HCT116 (cell line): ENCODE measurements around the gene HPX. TPM values are rescaled to one million over a fixed set of nuclear protein-coding genes. Genes with fewer than 3 reads are reported as not detected.
A peak's percentile ranks its signal among the peaks of the same experiment; 100 is the strongest.

Experiments used
- ATAC-seq: fragments of 200-7000 bp; cut with Tn5 transposase; 2 replicates; pipeline ENCODE4 v1.9.1; 2020; ENCODE audit warnings: mild to moderate bottlenecking, moderate library complexity
- Bru-seq: library from RNA; stranded (reverse); fragments of 400-500 nt; gene quantifications from one replicate; lab custom pipeline; 2021; lab: Mats Ljungman, UMichigan
- BruChase-seq, 2 experiments: library from RNA; stranded (reverse); fragments of 400-500 nt; gene quantifications; one replicate each; lab custom pipeline; 2021; lab: Mats Ljungman, UMichigan
- BruUV-seq: library from RNA; stranded (reverse); fragments of 400-500 nt; replicated peaks from 2 replicates; lab custom pipeline; 2021; lab: Mats Ljungman, UMichigan
- CTCF ChIA-PET: fragments of 300-600 bp; sonication (Branson Sonifier 250); formaldehyde crosslinking; loops from one replicate; lab custom pipeline; 2021; ENCODE audit warnings: antibody characterized with exemption; lab: Charles Lee
- POLR2A ChIA-PET: fragments of 300-600, 350-600 bp; sonication (Branson Sonifier 250); formaldehyde crosslinking; loops from one replicate; lab custom pipeline; 2021; ENCODE audit warnings: antibody characterized with exemption; lab: Charles Lee
- RAD21 ChIA-PET, 2 experiments: fragments of 300-600 bp; sonication (Branson Sonifier 250); formaldehyde crosslinking; loops; one replicate each; lab custom pipeline; 2023; ENCODE audit warnings: low total read pairs in 2 of 2; ENCODE audit not compliant: uncharacterized antibody in 2 of 2, unreplicated experiment in 2 of 2, low non-redundant PET in 1 of 2; lab: Charles Lee
- DNase-seq: peaks from one replicate; pipeline ENCODE4 v3.0.0-alpha.2; 2010; ENCODE audit warnings: low read depth, low spot score
- H2AFZ ChIP-seq: fragments of 200-600 bp; shearing (Covaris generic), sonication (generic); 2 replicates; pipeline ENCODE4 v1.6.1; 2017; ENCODE audit warnings: low read depth, mixed run types, mixed read lengths, antibody characterized with exemption, low read length; ENCODE audit not compliant: poor library complexity, severe bottlenecking
- H3K27ac ChIP-seq: 2 replicates; pipeline ENCODE4 v1.5.1; 2012; ENCODE audit warnings: low read depth, low read length
- H3K27me3 ChIP-seq: fragments of 200-600 bp; sonication (generic); 2 replicates; pipeline ENCODE4 v1.6.1; 2016; ENCODE audit warnings: mixed run types, low read length, mixed read lengths; ENCODE audit not compliant: insufficient read depth
- H3K36me3 ChIP-seq, 2 experiments: fragments of 200-500 bp in 1 of 2; fragments of 200-600 bp in 1 of 2; sonication (Bioruptor generic) in 1 of 2; sonication (generic) in 1 of 2; 2 replicates each; pipeline versions ENCODE4 v1.5.1 to v1.6.1; 2014 to 2016; ENCODE audit warnings: low read length in 2 of 2, inconsistent platforms in 1 of 2, mixed read lengths in 1 of 2, mixed run types in 1 of 2; ENCODE audit not compliant: insufficient read depth in 2 of 2, control insufficient read depth in 1 of 2
- H3K4me1 ChIP-seq, 2 experiments: fragments of 200-600 bp in 1 of 2; sonication (generic) in 1 of 2; 2 replicates each; pipeline versions ENCODE4 v1.5.1 to v1.6.1; 2012 to 2017; ENCODE audit warnings: low read length in 2 of 2, inconsistent platforms in 1 of 2, mild to moderate bottlenecking in 1 of 2, mixed read lengths in 1 of 2, mixed run types in 1 of 2, moderate library complexity in 1 of 2; ENCODE audit not compliant: insufficient read depth in 2 of 2, control insufficient read depth in 1 of 2
- H3K4me2 ChIP-seq: fragments of 200-600 bp; sonication (generic); 2 replicates; pipeline ENCODE4 v1.6.1; 2017; ENCODE audit warnings: mixed run types, low read length, mixed read lengths
- H3K4me3 ChIP-seq, 2 experiments: fragments of 200-600 bp in 1 of 2; sonication (generic) in 1 of 2; replicated peaks in 1 of 2; 2 replicates each; pipeline ENCODE4 v1.5.1; 2011 to 2016; ENCODE audit warnings: low read length in 2 of 2, control low read depth in 1 of 2, low read depth in 1 of 2, mild to moderate bottlenecking in 1 of 2, mixed read lengths in 1 of 2, mixed run types in 1 of 2
- H3K79me2 ChIP-seq: fragments of 200-600 bp; sonication (generic); 2 replicates; pipeline ENCODE4 v1.6.1; 2017; ENCODE audit warnings: mild to moderate bottlenecking, mixed run types, low read length, moderate library complexity, mixed read lengths; ENCODE audit not compliant: insufficient read depth
- H3K9ac ChIP-seq: fragments of 200-600 bp; sonication (generic); 2 replicates; pipeline ENCODE4 v1.6.1; 2016; ENCODE audit warnings: low read length, mixed read lengths
- H3K9me2 ChIP-seq: fragments of 200-600 bp; sonication (generic), shearing (Covaris generic); 2 replicates; pipeline ENCODE4 v1.6.1; 2017; ENCODE audit warnings: mixed run types, mild to moderate bottlenecking, moderate library complexity; ENCODE audit not compliant: insufficient read depth
- H3K9me3 ChIP-seq, 2 experiments: fragments of 200-500 bp in 1 of 2; fragments of 200-600 bp in 1 of 2; sonication (Bioruptor generic) in 1 of 2; sonication (generic) in 1 of 2; 2 replicates each; pipeline ENCODE4 v1.6.1; 2014 to 2017; ENCODE audit warnings: low read length in 2 of 2, mixed read lengths in 2 of 2, inconsistent platforms in 1 of 2, low read depth in 1 of 2, mild to moderate bottlenecking in 1 of 2, mixed run types in 1 of 2, moderate library complexity in 1 of 2; ENCODE audit not compliant: control insufficient read depth in 1 of 2, insufficient read depth in 1 of 2
- H4K20me1 ChIP-seq: fragments of 200-600 bp; sonication (generic), shearing (Covaris generic); 2 replicates; pipeline ENCODE4 v1.6.1; 2017; ENCODE audit warnings: mixed run types, mild to moderate bottlenecking, moderate library complexity; ENCODE audit not compliant: insufficient read depth
- CBX3 ChIP-seq: IDR thresholded peaks from 2 replicates; pipeline ENCODE4 v1.6.1; 2012; ENCODE audit warnings: low read depth
- CEBPB ChIP-seq: IDR thresholded peaks from 2 replicates; pipeline ENCODE4 v1.6.1; 2012; ENCODE audit warnings: low read depth
- EGR1 ChIP-seq: IDR thresholded peaks from 2 replicates; pipeline ENCODE4 v1.6.1; 2012; ENCODE audit warnings: low read depth
- EZH2phosphoT487 ChIP-seq: fragments of 200-600 bp; IDR thresholded peaks from 2 replicates; pipeline ENCODE4 v1.6.1; 2018; ENCODE audit warnings: antibody characterized with exemption, borderline replicate concordance
- FOSL1 ChIP-seq: IDR thresholded peaks from 2 replicates; pipeline ENCODE4 v1.6.1; 2012; ENCODE audit warnings: low read depth
- JUND ChIP-seq: IDR thresholded peaks from 2 replicates; pipeline ENCODE4 v1.6.1; 2012
- RAD21 ChIP-seq: IDR thresholded peaks from 2 replicates; pipeline ENCODE4 v1.6.1; 2012; ENCODE audit warnings: low read depth, mild to moderate bottlenecking
- REST ChIP-seq: IDR thresholded peaks from 2 replicates; pipeline ENCODE4 v1.6.1; 2012; ENCODE audit warnings: low read depth
- SIN3A ChIP-seq: IDR thresholded peaks from 2 replicates; pipeline ENCODE4 v1.6.1; 2012; ENCODE audit warnings: low read depth
- TCF7L2 ChIP-seq: IDR thresholded peaks from 2 replicates; pipeline ENCODE4 v1.7.0; 2011; ENCODE audit warnings: borderline replicate concordance, inconsistent platforms; ENCODE audit not compliant: insufficient read depth, insufficient read length; ENCODE audit errors: extremely low read depth
- intact Hi-C: fragments of 100-400 bp; cut with micrococcal nuclease; formaldehyde crosslinking; loops from 2 replicates; pipeline ENCODE4 v1.10.0; 2022
- long read RNA-seq: library from polyadenylated mRNA; unstranded; transcript quantifications from one replicate; pipeline ENCODE4 v2.0.0, GENCODE V29; 2021; ENCODE audit not compliant: unreplicated experiment
- polyA plus RNA-seq: library from polyadenylated mRNA; unstranded; fragments of >200 nt; gene quantifications from 2 replicates; pipeline ENCODE4 v1.2.1, GENCODE V29; 2012; ENCODE audit warnings: missing spikeins
- total RNA-seq: library from RNA; stranded (reverse); gene quantifications from one replicate; pipeline ENCODE4 v1.2.1, GENCODE V29; 2021; ENCODE audit not compliant: unreplicated experiment
- TF ChIP-seq, protein P1 (sequence below), 3 experiments: fragments of 200-600 bp in 1 of 3; sonication (generic) in 1 of 3; IDR thresholded peaks in 2 of 3; conservative IDR thresholded peaks in 1 of 3; 2 replicates each; pipeline ENCODE4 v1.5.1; 2012 to 2017; ENCODE audit warnings: low read depth in 2 of 3, low read length in 2 of 3, antibody characterized with exemption in 1 of 3, borderline replicate concordance in 1 of 3, control low read depth in 1 of 3, mild to moderate bottlenecking in 1 of 3, mixed read lengths in 1 of 3, mixed run types in 1 of 3, moderate library complexity in 1 of 3; ENCODE audit not compliant: insufficient read depth in 1 of 3

The HPX gene
- total RNA-seq (4.6 TPM), Bru-seq, nascent RNA (percentile 37 among the genes with signal in this experiment), BruChase-seq, experiment 1, labeled RNA remaining after a 6-hour chase (percentile 46 among the genes with signal in this experiment), BruChase-seq, experiment 2, labeled RNA remaining after a 2-hour chase (percentile 48 among the genes with signal in this experiment)
- 0.79 and 1.3 TPM in 2 replicates for polyA plus RNA-seq
- long read RNA-seq = 0 reads

- TF ChIP-seq FOSL1 = no peak
- TF ChIP-seq JUND = no peak
- TF ChIP-seq, protein P1, sequence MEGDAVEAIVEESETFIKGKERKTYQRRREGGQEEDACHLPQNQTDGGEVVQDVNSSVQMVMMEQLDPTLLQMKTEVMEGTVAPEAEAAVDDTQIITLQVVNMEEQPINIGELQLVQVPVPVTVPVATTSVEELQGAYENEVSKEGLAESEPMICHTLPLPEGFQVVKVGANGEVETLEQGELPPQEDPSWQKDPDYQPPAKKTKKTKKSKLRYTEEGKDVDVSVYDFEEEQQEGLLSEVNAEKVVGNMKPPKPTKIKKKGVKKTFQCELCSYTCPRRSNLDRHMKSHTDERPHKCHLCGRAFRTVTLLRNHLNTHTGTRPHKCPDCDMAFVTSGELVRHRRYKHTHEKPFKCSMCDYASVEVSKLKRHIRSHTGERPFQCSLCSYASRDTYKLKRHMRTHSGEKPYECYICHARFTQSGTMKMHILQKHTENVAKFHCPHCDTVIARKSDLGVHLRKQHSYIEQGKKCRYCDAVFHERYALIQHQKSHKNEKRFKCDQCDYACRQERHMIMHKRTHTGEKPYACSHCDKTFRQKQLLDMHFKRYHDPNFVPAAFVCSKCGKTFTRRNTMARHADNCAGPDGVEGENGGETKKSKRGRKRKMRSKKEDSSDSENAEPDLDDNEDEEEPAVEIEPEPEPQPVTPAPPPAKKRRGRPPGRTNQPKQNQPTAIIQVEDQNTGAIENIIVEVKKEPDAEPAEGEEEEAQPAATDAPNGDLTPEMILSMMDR (IDR thresholded peaks at IDR 0.05 in 2 of 3, conservative IDR thresholded peaks at IDR 0.05 in 1 of 3; ENCODE audit: borderline replicate concordance in 1 of 3, insufficient read depth in 1 of 3, low read depth in 2 of 3, low read length in 2 of 3) = no peak
- TF ChIP-seq SIN3A = no peak
- TF ChIP-seq CEBPB = no peak
- Histone ChIP-seq H3K9ac (no peak within 1 kb of the TSS), H3K9me3 (no peaks in the 10 kb centered on the region), H4K20me1 (no peaks in the 10 kb centered on the region), H3K79me2 (no peaks in the 10 kb centered on the region), H3K9me2 (no peaks in the 10 kb centered on the region), H3K27me3 (no peaks in the 10 kb centered on the region), H2AFZ (no peak within 1 kb of the TSS), H3K4me1 (no peaks in the 10 kb centered on the region), H3K4me3 (no peak within 1 kb of the TSS), H3K36me3 (no peaks in the 10 kb centered on the region), H3K27ac (no peak within 1 kb of the TSS), H3K4me2 (no peak within 1 kb of the TSS)
- intact Hi-C loops = no loop called here
- CTCF ChIA-PET = no interaction called here
- POLR2A ChIA-PET = no interaction called here
- no peak for ATAC-seq
- no peak for DNase-seq
- BruUV-seq = no TSS peak
- RAD21 ChIA-PET = no interaction called here
Observed at GRCh38 chr11:6440906-6441358, at the start of gene HPX. TSS of gene HPX (minus strand) at chr11:6440987. CDS start at chr11:6440963, 24 bp downstream.

DNA sequence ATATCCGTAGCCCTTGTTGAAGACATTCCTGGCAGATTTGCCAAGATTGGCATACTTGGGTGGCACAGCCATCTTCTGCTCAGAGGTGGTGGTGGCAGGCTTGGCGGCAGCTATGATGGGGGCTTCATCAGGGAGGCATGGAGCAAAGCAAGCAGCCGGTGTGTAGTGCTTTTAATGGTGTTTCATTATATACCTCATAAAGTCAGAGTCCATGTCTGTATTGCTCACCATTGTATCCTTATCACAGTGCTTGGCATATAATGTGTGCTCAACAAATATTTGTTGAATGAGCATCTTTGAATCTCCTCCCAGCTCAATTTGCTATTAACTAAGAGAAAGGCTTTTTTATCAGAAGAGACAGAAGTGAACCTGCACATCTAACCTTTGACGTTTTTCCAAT is 48.5 kb upstream of the HPX start:
- H4K20me1 ChIP-seq = no peaks in the 10 kb centered on the region
- ATAC-seq = no peak
- H2AFZ ChIP-seq = no peak overlapping the region
- H3K27ac ChIP-seq = no peak overlapping the region
- no peaks in the 10 kb centered on the region for H3K9me3 ChIP-seq
- ChIA-PET POLR2A (interaction anchor here (2.1 kb wide), 1 partner anchor 8 kb away, joined by 4 read pairs; the partner anchor contains the start of genes ARFIP2 and TIMM10B), RAD21 (no interaction called here), CTCF (interaction anchor here (0.8 kb wide), 1 partner anchor 17 kb away, joined by 3 read pairs; no protein-coding TSS in a partner anchor)
- intact Hi-C loops = no loop called here
- H3K36me3 ChIP-seq = peaks cover 11 to 25% of the 10 kb centered on the region in 2 experiments; a peak in 3 of 4 replicates
- DNase-seq = no peak
- H3K4me3 ChIP-seq = no peak overlapping the region
- H3K4me1 ChIP-seq = no peaks in the 10 kb centered on the region
- no peaks in the 10 kb centered on the region for H3K79me2 ChIP-seq
- BruUV-seq = no TSS peak
- H3K27me3 ChIP-seq = no peaks in the 10 kb centered on the region
- H3K9me2 ChIP-seq = no peaks in the 10 kb centered on the region
- no peak overlapping the region for H3K4me2 ChIP-seq
- no peak overlapping the region for H3K9ac ChIP-seq
- TF ChIP-seq JUND (no peak), FOSL1 (no peak), TCF7L2 (no peak), EZH2phosphoT487 (no peak), CBX3 (no peak), CEBPB (no peak), SIN3A (no peak), REST (no peak), RAD21 (no peak), EGR1 (no peak)
